ENCODE measurements around the gene ATAT1.

The ATAT1 gene

GRCh38 chr6:30613251-30614043 lies 13.2 kb upstream of the ATAT1 start:
- DNase-seq = no peak

GRCh38 chr6:30614044-30614842 lies 12.4 kb upstream of the ATAT1 start:
- DNase-seq = no peak

- peak; percentile 82 for DNase-seq
Measured at GRCh38 chr6:30614843-30615218, 11.8 kb upstream of the ATAT1 start.

GRCh38 chr6:30615219-30615957 lies 11.3 kb upstream of the ATAT1 start:
- peak; percentile 55 for DNase-seq

GRCh38 chr6:30615958-30616810 lies 10.5 kb upstream of the ATAT1 start:
- DNase-seq = no peak

GRCh38 chr6:30616811-30617564 lies 9.7 kb upstream of the ATAT1 start, which contains the start of gene PPP1R10:
Gene PPP1R10, minus strand, starts transcription at chr6:30617243. Its CDS starts 7,299 bp downstream, at chr6:30609944.
- DNase-seq = peak; percentile 97

- DNase-seq = peak; percentile 97
Measured at GRCh38 chr6:30617565-30618269, 9.0 kb upstream of the ATAT1 start, which contains the start of gene MRPS18B. Gene MRPS18B, plus strand, starts transcription at chr6:30617840. Its CDS starts 26 bp downstream, at chr6:30617866.

GRCh38 chr6:30618270-30618797 lies 8.3 kb upstream of the ATAT1 start:
- DNase-seq = no peak

- DNase-seq = no peak
Measured at GRCh38 chr6:30619561-30619960, 7.1 kb upstream of the ATAT1 start.

GRCh38 chr6:30625511-30625910 lies 1.2 kb upstream of the ATAT1 start:
- DNase-seq = no peak

- DNase-seq = no peak
Measured at GRCh38 chr6:30635834-30636233, 9.2 kb downstream of the ATAT1 start.

- DNase-seq = no peak
Measured at GRCh38 chr6:30640481-30640880, 13.8 kb downstream of the ATAT1 start.

- no peak for DNase-seq
Measured at GRCh38 chr6:30641048-30641447, 14.4 kb downstream of the ATAT1 start.

- DNase-seq = no peak
Measured at GRCh38 chr6:30643656-30644055, 17.0 kb downstream of the ATAT1 start.

- no peak for DNase-seq
Measured at GRCh38 chr6:30644769-30645168, 18.1 kb downstream of the ATAT1 start.

GRCh38 chr6:30645989-30646388 lies 19.3 kb downstream of the ATAT1 start:
- no peak for DNase-seq

- DNase-seq = peak; percentile 94
Measured at GRCh38 chr6:30646450-30647241, 20.0 kb downstream of the ATAT1 start, which contains the start of gene C6orf136. Gene C6orf136, plus strand, starts transcription at chr6:30647133. Its CDS starts 99 bp downstream, at chr6:30647232.

- peak; percentile 87 for DNase-seq
Measured at GRCh38 chr6:30647242-30648116, 20.8 kb downstream of the ATAT1 start.

Measured in stimulated activated CD8-positive, alpha-beta memory T cell treated with anti-CD3 and anti-CD28 coated beads, Interleukin-4, amount 100 ng/mL, for 48 hours (primary cell).